HCT116 (cell line): ENCODE measurements around the gene GMPR2.

Experiments used
- ZFX ChIP-seq: fragments of 450-650 bp; IDR thresholded peaks from 2 replicates; pipeline ENCODE4 v1.6.1; 2017
- ZNF274 ChIP-seq: fragments of 200-500 bp; sonication (Bioruptor generic); IDR thresholded peaks from 2 replicates; pipeline ENCODE4 v1.6.1; 2014; ENCODE audit warnings: mild to moderate bottlenecking, low read depth, low read length, inconsistent platforms

- TF ChIP-seq ZNF274: no peak
- no peak for TF ChIP-seq ZFX
Observed at GRCh38 chr14:24219521-24219920, 13.2 kb upstream of the GMPR2 start.
